Keratinocyte (primary cell): ENCODE results near the gene RNF26. TPM values are rescaled to one million over a fixed set of nuclear protein-coding genes. Genes with fewer than 3 reads are reported as not detected.

Experiments used
- DNase-seq: peaks from one replicate; pipeline ENCODE4 v3.0.0-alpha.2; 2011; ENCODE audit warnings: low read depth, missing footprints, low spot score
- FAIRE-seq: peaks from 2 replicates; lab custom pipeline; 2011; peaks lifted over from hg19 to GRCh38; lab: Jason Lieb, UNC
- H2AFZ ChIP-seq: 2 replicates; pipeline ENCODE4 v1.6.0; 2012; ENCODE audit warnings: low read length, control low read depth, inconsistent platforms; ENCODE audit not compliant: control insufficient read depth
- H3K27ac ChIP-seq: 2 replicates; pipeline ENCODE4 v1.5.1; 2011; ENCODE audit warnings: low read length; ENCODE audit not compliant: control insufficient read depth, insufficient read depth
- H3K27me3 ChIP-seq: 3 replicates; pipeline ENCODE4 v1.6.0; 2011; ENCODE audit warnings: low read length; ENCODE audit not compliant: control insufficient read depth, insufficient read depth; ENCODE audit errors: extremely low read depth
- H3K36me3 ChIP-seq, 2 experiments: 2 replicates in 1 of 2; 3 replicates in 1 of 2; pipeline ENCODE4 v1.5.1; 2011; ENCODE audit warnings: low read length in 2 of 2, mild to moderate bottlenecking in 1 of 2; ENCODE audit not compliant: control insufficient read depth in 2 of 2, insufficient read depth in 2 of 2; ENCODE audit errors: extremely low read depth in 1 of 2
- H3K4me1 ChIP-seq: 3 replicates; pipeline ENCODE4 v1.5.1; 2011; ENCODE audit warnings: low read length; ENCODE audit not compliant: control insufficient read depth, insufficient read depth; ENCODE audit errors: extremely low read depth
- H3K4me2 ChIP-seq: 3 replicates; pipeline ENCODE4 v1.6.0; 2011; ENCODE audit warnings: low read depth, low read length; ENCODE audit not compliant: control insufficient read depth, insufficient read depth; ENCODE audit errors: extremely low read depth
- H3K4me3 ChIP-seq, 3 experiments: fragments of 200-600 bp in 1 of 3; sonication (generic) in 1 of 3; 2 replicates in 2 of 3; 3 replicates in 1 of 3; pipeline ENCODE4 v1.5.1; 2011 to 2016; ENCODE audit warnings: low read length in 3 of 3, mild to moderate bottlenecking in 3 of 3, control low read depth in 2 of 3, inconsistent platforms in 1 of 3, low read depth in 1 of 3, mixed read lengths in 1 of 3, mixed run types in 1 of 3, moderate library complexity in 1 of 3; ENCODE audit not compliant: control insufficient read depth in 2 of 3, insufficient read depth in 2 of 3; ENCODE audit errors: extremely low read depth in 1 of 3
- H3K79me2 ChIP-seq: 2 replicates; pipeline ENCODE4 v1.6.0; 2012; ENCODE audit warnings: low read length; ENCODE audit not compliant: control insufficient read depth, insufficient read depth
- H3K9ac ChIP-seq: 3 replicates; pipeline ENCODE4 v1.6.0; 2011; ENCODE audit warnings: low read length; ENCODE audit not compliant: control insufficient read depth, insufficient read depth; ENCODE audit errors: extremely low read depth
- H3K9me1 ChIP-seq: 3 replicates; pipeline ENCODE4 v1.6.0; 2011; ENCODE audit warnings: low read length; ENCODE audit not compliant: control insufficient read depth, insufficient read depth; ENCODE audit errors: extremely low read depth
- H3K9me3 ChIP-seq: 2 replicates; pipeline ENCODE4 v1.5.1; 2012; ENCODE audit warnings: low read depth, low read length; ENCODE audit not compliant: control insufficient read depth
- H4K20me1 ChIP-seq: 3 replicates; pipeline ENCODE4 v1.6.0; 2011; ENCODE audit warnings: low read length; ENCODE audit not compliant: control insufficient read depth, insufficient read depth; ENCODE audit errors: extremely low read depth
- CTCF ChIP-seq, 3 experiments: IDR thresholded peaks in 1 of 3; conservative IDR thresholded peaks in 1 of 3; optimal IDR thresholded peaks in 1 of 3; 2 replicates in 2 of 3; 3 replicates in 1 of 3; pipeline versions ENCODE3 to v1.5.1; 2011; ENCODE audit warnings: low read length in 3 of 3, mild to moderate bottlenecking in 3 of 3, moderate library complexity in 2 of 3, control low read depth in 1 of 3, inconsistent platforms in 1 of 3; ENCODE audit not compliant: insufficient read depth in 2 of 3; ENCODE audit errors: extremely low read depth in 1 of 3
- EZH2 ChIP-seq: IDR thresholded peaks from one replicate; pipeline ENCODE4 v1.6.1; 2012; ENCODE audit warnings: inconsistent platforms, mild to moderate bottlenecking, low read length, moderate library complexity
- dilution Hi-C: fragments of 300-500 bp; cut with MboI; formaldehyde crosslinking; loops from one replicate; pipeline ENCODE4 v1.7.0; 2020; ENCODE audit warnings: low sequenced_read_pairs; ENCODE audit not compliant: extremely low pct_ligation_motif_present
- polyA plus RNA-seq, 5 experiments: library from polyadenylated mRNA; depleted of rRNA in 3 of 5; stranded (reverse) in 3 of 5; stranded (forward) in 1 of 5; unstranded in 1 of 5; fragments of >200 nt; gene quantifications; 1 replicate in 1 of 5; 2 replicates in 3 of 5; 3 replicates in 1 of 5; pipeline versions ENCODE4 v1.2.1 to v1.2.3, GENCODE V29; 2011 to 2012; ENCODE audit warnings: missing spikeins in 2 of 5, low read depth in 1 of 5, low replicate concordance in 1 of 5

The RNF26 gene
- polyA plus RNA-seq, 1 donor (not counting 4 experiments of a cell fraction or from before 2014, with no cell fraction given) = 13.2 TPM

GRCh38 chr11:119342362-119343130 lies 8.2 kb downstream of the RNF26 start:
- no peak for TF ChIP-seq CTCF (optimal IDR thresholded peaks at IDR 0.05 in 1 of 3, IDR thresholded peaks at IDR 0.05 in 1 of 3, conservative IDR thresholded peaks at IDR 0.05 in 1 of 3; ENCODE audit: extremely low read depth in 1 of 3, insufficient read depth in 2 of 3, low read length in 3 of 3)
- TF ChIP-seq EZH2 = no peak
- Histone ChIP-seq H3K79me2 (peaks cover 2% of the 10 kb centered on the region), H3K9ac (no peak overlapping the region), H3K4me3 (no peak overlapping the region), H3K27me3 (peaks cover 43% of the 10 kb centered on the region), H3K27ac (no peak overlapping the region), H3K36me3 (no peaks in the 10 kb centered on the region), H4K20me1 (peaks cover 3% of the 10 kb centered on the region), H3K9me3 (no peaks in the 10 kb centered on the region), H3K9me1 (no peaks in the 10 kb centered on the region), H2AFZ (no peak overlapping the region), H3K4me2 (no peak overlapping the region), H3K4me1 (peaks cover 3% of the 10 kb centered on the region)
- FAIRE-seq (no peak), DNase-seq (no peak)
- dilution Hi-C loops = no loop called here

- TF ChIP-seq CTCF (optimal IDR thresholded peaks at IDR 0.05 in 1 of 3, IDR thresholded peaks at IDR 0.05 in 1 of 3, conservative IDR thresholded peaks at IDR 0.05 in 1 of 3; ENCODE audit: extremely low read depth in 1 of 3, insufficient read depth in 2 of 3, low read length in 3 of 3) = no peak
- H3K9me1 ChIP-seq = no peaks in the 10 kb centered on the region
- H2AFZ ChIP-seq = no peak overlapping the region
- H3K4me1 ChIP-seq = no peaks in the 10 kb centered on the region
- dilution Hi-C loops = no loop called here
- no peak overlapping the region for H3K4me2 ChIP-seq
- H4K20me1 ChIP-seq = peaks cover 3% of the 10 kb centered on the region
- H3K36me3 ChIP-seq = no peaks in the 10 kb centered on the region
- no peak for FAIRE-seq
- H3K79me2 ChIP-seq = no peaks in the 10 kb centered on the region
- no peak for DNase-seq
- H3K9ac ChIP-seq = no peak overlapping the region
- H3K27ac ChIP-seq = no peak overlapping the region
- peaks cover 43% of the 10 kb centered on the region for H3K27me3 ChIP-seq
- no peak overlapping the region for H3K4me3 ChIP-seq
- H3K9me3 ChIP-seq = no peaks in the 10 kb centered on the region
These were observed 9.4 kb downstream of the RNF26 start for GRCh38 chr11:119343726-119344125.
